ENCODE measurements around the gene PBX2.
"Not testable (repeated sequence)": the region's sequence is repeated elsewhere in the genome, so short reads cannot be mapped to it uniquely, and the experiment has no call there.

PBX2 gene

GRCh38 chr6:32191696-32192607 lies 1.9 kb upstream of the PBX2 start:
- no peak overlapping the region for H3K9ac ChIP-seq (ENCODE audit: low read length)
- H3K4me3 ChIP-seq (ENCODE audit: low read length): no peak overlapping the region
- H3K36me3 ChIP-seq (ENCODE audit: control insufficient read depth, insufficient read depth, low read length, severe bottlenecking): peaks cover 12% of the 10 kb centered on the region
- H3K4me1 ChIP-seq (ENCODE audit: control insufficient read depth, insufficient read depth, low read length): peaks cover 28% of the 10 kb centered on the region
- no peaks in the 10 kb centered on the region for H3K9me3 ChIP-seq (ENCODE audit: control insufficient read depth, low read length)
- H3K27me3 ChIP-seq (replicated peaks; ENCODE audit: control insufficient read depth, insufficient read depth, low read length): no peaks in the 10 kb centered on the region
- DNase-seq (ENCODE audit: low read depth): no peak

- Histone ChIP-seq H3K36me3 (ENCODE audit: control insufficient read depth, insufficient read depth, low read length, severe bottlenecking) (peaks cover 21% of the 10 kb centered on the region), H3K9ac (ENCODE audit: low read length) (peak overlapping the region; percentile 94), H3K9me3 (ENCODE audit: control insufficient read depth, low read length) (no peaks in the 10 kb centered on the region), H3K4me3 (ENCODE audit: low read length) (peak overlapping the region; percentile 90), H3K27me3 (replicated peaks; ENCODE audit: control insufficient read depth, insufficient read depth, low read length) (no peaks in the 10 kb centered on the region), H3K4me1 (ENCODE audit: control insufficient read depth, insufficient read depth, low read length) (peaks cover 22% of the 10 kb centered on the region)
- DNase-seq (ENCODE audit: low read depth): no peak
These were observed 1.1 kb upstream of the PBX2 start for GRCh38 chr6:32190911-32191677.

- Histone ChIP-seq H3K9ac (ENCODE audit: low read length) (peak overlapping the region; percentile 97), H3K4me3 (ENCODE audit: low read length) (peak overlapping the region; percentile 94), H3K9me3 (ENCODE audit: control insufficient read depth, low read length) (no peaks in the 10 kb centered on the region), H3K27me3 (replicated peaks; ENCODE audit: control insufficient read depth, insufficient read depth, low read length) (no peaks in the 10 kb centered on the region), H3K4me1 (ENCODE audit: control insufficient read depth, insufficient read depth, low read length) (peaks cover 20% of the 10 kb centered on the region), H3K36me3 (ENCODE audit: control insufficient read depth, insufficient read depth, low read length, severe bottlenecking) (peaks cover 22% of the 10 kb centered on the region)
- DNase-seq (ENCODE audit: low read depth): no peak
These were observed 304 bp downstream of the PBX2 start for GRCh38 chr6:32189742-32190053.

GRCh38 chr6:32189069-32189741 lies 797 bp downstream of the PBX2 start:
- Histone ChIP-seq H3K27me3 (replicated peaks; ENCODE audit: control insufficient read depth, insufficient read depth, low read length) (no peaks in the 10 kb centered on the region), H3K4me1 (ENCODE audit: control insufficient read depth, insufficient read depth, low read length) (peaks cover 19% of the 10 kb centered on the region), H3K9ac (ENCODE audit: low read length) (peak overlapping the region; percentile 97), H3K4me3 (ENCODE audit: low read length) (peak overlapping the region; percentile 94), H3K36me3 (ENCODE audit: control insufficient read depth, insufficient read depth, low read length, severe bottlenecking) (peaks cover 22% of the 10 kb centered on the region), H3K9me3 (ENCODE audit: control insufficient read depth, low read length) (no peaks in the 10 kb centered on the region)
- DNase-seq (ENCODE audit: low read depth): peak; percentile 29

GRCh38 chr6:32188381-32189068 lies 1.5 kb downstream of the PBX2 start:
- peak; percentile 72 for DNase-seq (ENCODE audit: low read depth)
- Histone ChIP-seq H3K4me3 (ENCODE audit: low read length) (peak overlapping the region; percentile 94), H3K36me3 (ENCODE audit: control insufficient read depth, insufficient read depth, low read length, severe bottlenecking) (peaks cover 22% of the 10 kb centered on the region), H3K9ac (ENCODE audit: low read length) (peak overlapping the region; percentile 97), H3K4me1 (ENCODE audit: control insufficient read depth, insufficient read depth, low read length) (peaks cover 20% of the 10 kb centered on the region), H3K27me3 (replicated peaks; ENCODE audit: control insufficient read depth, insufficient read depth, low read length) (no peaks in the 10 kb centered on the region), H3K9me3 (ENCODE audit: control insufficient read depth, low read length) (no peaks in the 10 kb centered on the region)

- Histone ChIP-seq H3K36me3 (ENCODE audit: control insufficient read depth, insufficient read depth, low read length, severe bottlenecking) (peaks cover 22% of the 10 kb centered on the region), H3K4me1 (ENCODE audit: control insufficient read depth, insufficient read depth, low read length) (peaks cover 20% of the 10 kb centered on the region), H3K9ac (ENCODE audit: low read length) (peak overlapping the region; percentile 97), H3K4me3 (ENCODE audit: low read length) (peak overlapping the region; percentile 94)
- not testable (repeated sequence) for H3K27me3 ChIP-seq (replicated peaks; ENCODE audit: control insufficient read depth, insufficient read depth, low read length); DNase-seq (ENCODE audit: low read depth); H3K9me3 ChIP-seq (ENCODE audit: control insufficient read depth, low read length)
These were observed 2.1 kb downstream of the PBX2 start for GRCh38 chr6:32187725-32188380.

GRCh38 chr6:32187009-32187709 lies 2.8 kb downstream of the PBX2 start:
- no peak for DNase-seq (ENCODE audit: low read depth)
- peaks cover 20% of the 10 kb centered on the region for H3K4me1 ChIP-seq (ENCODE audit: control insufficient read depth, insufficient read depth, low read length)
- no peak overlapping the region for H3K4me3 ChIP-seq (ENCODE audit: low read length)
- H3K9me3 ChIP-seq (ENCODE audit: control insufficient read depth, low read length): no peaks in the 10 kb centered on the region
- H3K27me3 ChIP-seq (replicated peaks; ENCODE audit: control insufficient read depth, insufficient read depth, low read length): no peaks in the 10 kb centered on the region
- peaks cover 27% of the 10 kb centered on the region for H3K36me3 ChIP-seq (ENCODE audit: control insufficient read depth, insufficient read depth, low read length, severe bottlenecking)
- peak overlapping the region; percentile 97 for H3K9ac ChIP-seq (ENCODE audit: low read length)

GRCh38 chr6:32186151-32186840 lies 3.7 kb downstream of the PBX2 start:
- H3K4me3 ChIP-seq (ENCODE audit: low read length); DNase-seq (ENCODE audit: low read depth); H3K27me3 ChIP-seq (replicated peaks; ENCODE audit: control insufficient read depth, insufficient read depth, low read length); H3K9me3 ChIP-seq (ENCODE audit: control insufficient read depth, low read length): not testable (repeated sequence)
- peak overlapping the region; percentile 49 for H3K9ac ChIP-seq (ENCODE audit: low read length)
- H3K36me3 ChIP-seq (ENCODE audit: control insufficient read depth, insufficient read depth, low read length, severe bottlenecking): peaks cover 30% of the 10 kb centered on the region
- peaks cover 20% of the 10 kb centered on the region for H3K4me1 ChIP-seq (ENCODE audit: control insufficient read depth, insufficient read depth, low read length)

- not testable (repeated sequence) for H3K9me3 ChIP-seq (ENCODE audit: control insufficient read depth, low read length); H3K4me3 ChIP-seq (ENCODE audit: low read length); H3K27me3 ChIP-seq (replicated peaks; ENCODE audit: control insufficient read depth, insufficient read depth, low read length)
- Histone ChIP-seq H3K36me3 (ENCODE audit: control insufficient read depth, insufficient read depth, low read length, severe bottlenecking) (peaks cover 36% of the 10 kb centered on the region), H3K4me1 (ENCODE audit: control insufficient read depth, insufficient read depth, low read length) (peaks cover 20% of the 10 kb centered on the region), H3K9ac (ENCODE audit: low read length) (peak overlapping the region; percentile 49)
- peak; percentile 94 for DNase-seq (ENCODE audit: low read depth)
These were observed 4.3 kb downstream of the PBX2 start for GRCh38 chr6:32185681-32186131.
